ENCODE data around the gene ALLC.

Gene ALLC

DNA sequence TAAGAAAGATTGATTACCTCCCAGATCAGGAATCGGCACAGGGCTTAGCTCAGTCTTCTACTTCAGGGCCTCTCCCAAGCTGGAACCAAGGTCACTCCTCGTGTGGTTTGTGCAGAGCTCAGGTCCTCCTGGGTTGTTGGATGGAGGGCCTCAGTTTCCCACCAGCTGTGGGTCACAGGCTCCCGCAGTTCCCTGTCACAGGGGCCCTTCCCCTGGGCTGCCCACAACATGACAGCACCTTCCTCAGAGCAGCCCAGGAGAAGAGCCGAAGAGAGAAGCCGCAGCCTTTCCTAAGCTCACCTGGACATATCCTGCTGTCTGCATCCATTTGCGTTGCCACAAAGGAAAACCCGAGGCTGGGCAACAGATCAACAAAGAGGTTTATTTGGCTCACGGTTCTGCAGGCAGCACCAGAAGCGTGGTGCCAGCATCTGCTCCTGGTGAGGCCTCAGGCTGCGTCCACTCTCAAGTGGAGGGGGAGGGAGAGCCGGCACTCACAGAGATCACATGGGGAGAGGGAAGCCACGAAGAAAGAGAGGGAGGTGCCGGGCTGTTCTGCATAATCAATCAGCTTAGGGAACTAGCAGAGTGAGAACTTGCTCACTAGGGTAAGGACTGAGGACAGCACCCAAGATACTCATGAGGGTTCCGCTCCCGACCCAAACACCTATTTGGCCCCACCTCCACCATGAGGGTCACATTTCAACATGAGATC is 13.0 kb upstream of the ALLC start:
- no peaks in the 10 kb centered on the region for H3K4me1 ChIP-seq
- H3K79me2 ChIP-seq: no peaks in the 10 kb centered on the region
- TF ChIP-seq, protein P1, sequence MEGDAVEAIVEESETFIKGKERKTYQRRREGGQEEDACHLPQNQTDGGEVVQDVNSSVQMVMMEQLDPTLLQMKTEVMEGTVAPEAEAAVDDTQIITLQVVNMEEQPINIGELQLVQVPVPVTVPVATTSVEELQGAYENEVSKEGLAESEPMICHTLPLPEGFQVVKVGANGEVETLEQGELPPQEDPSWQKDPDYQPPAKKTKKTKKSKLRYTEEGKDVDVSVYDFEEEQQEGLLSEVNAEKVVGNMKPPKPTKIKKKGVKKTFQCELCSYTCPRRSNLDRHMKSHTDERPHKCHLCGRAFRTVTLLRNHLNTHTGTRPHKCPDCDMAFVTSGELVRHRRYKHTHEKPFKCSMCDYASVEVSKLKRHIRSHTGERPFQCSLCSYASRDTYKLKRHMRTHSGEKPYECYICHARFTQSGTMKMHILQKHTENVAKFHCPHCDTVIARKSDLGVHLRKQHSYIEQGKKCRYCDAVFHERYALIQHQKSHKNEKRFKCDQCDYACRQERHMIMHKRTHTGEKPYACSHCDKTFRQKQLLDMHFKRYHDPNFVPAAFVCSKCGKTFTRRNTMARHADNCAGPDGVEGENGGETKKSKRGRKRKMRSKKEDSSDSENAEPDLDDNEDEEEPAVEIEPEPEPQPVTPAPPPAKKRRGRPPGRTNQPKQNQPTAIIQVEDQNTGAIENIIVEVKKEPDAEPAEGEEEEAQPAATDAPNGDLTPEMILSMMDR (IDR thresholded peaks at IDR 0.05): no peak
- no peak overlapping the region for H2AFZ ChIP-seq
- no peaks in the 10 kb centered on the region for H3K9me3 ChIP-seq (ENCODE audit: control insufficient read depth, low read length)
- no peak overlapping the region for H3K4me2 ChIP-seq (ENCODE audit: low read length)
- no peaks in the 10 kb centered on the region for H3K36me3 ChIP-seq (ENCODE audit: control insufficient read depth, insufficient read depth, low read length)
- H3K27ac ChIP-seq: no peak overlapping the region
- no peak overlapping the region for H3K4me3 ChIP-seq (ENCODE audit: low read depth, low read length)
- H3K9ac ChIP-seq: no peak overlapping the region
- no peaks in the 10 kb centered on the region for H3K27me3 ChIP-seq (ENCODE audit: control insufficient read depth, insufficient read depth, low read length)

DNA sequence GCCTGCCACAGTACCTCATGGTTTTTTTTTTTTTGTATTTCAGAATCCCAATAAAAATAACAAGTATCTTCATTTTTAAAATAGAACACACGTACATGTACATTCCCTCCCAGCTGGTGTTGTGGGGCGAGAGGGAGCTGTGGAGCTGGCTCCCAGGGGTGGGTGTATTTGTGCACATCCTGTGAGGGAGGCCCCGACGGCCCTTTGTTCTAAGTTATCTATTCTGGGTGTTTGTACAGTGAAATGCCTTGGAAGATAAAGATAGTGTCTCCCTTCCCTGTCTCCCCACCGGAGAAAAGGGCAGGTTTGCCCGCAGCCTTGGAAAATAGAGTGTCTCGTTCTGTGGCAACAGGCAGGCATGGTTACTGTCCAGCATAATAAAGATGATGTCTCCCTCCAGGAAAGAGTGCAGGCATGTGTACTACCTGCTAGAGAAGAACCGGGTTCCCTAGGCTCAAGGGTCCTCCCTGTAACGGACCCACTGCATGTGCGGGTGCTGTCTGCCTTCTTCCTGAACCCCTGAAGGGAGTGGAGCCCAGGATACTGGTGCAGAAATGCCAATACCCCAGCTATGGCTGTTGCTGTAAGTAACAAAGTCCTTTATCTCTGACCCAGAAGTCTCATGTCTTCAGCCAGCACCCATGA is 12.1 kb upstream of the ALLC start:
- H3K79me2 ChIP-seq: no peaks in the 10 kb centered on the region
- no peak overlapping the region for H3K27ac ChIP-seq
- no peaks in the 10 kb centered on the region for H3K9me3 ChIP-seq (ENCODE audit: control insufficient read depth, low read length)
- no peak overlapping the region for H2AFZ ChIP-seq
- H3K27me3 ChIP-seq (ENCODE audit: control insufficient read depth, insufficient read depth, low read length): no peaks in the 10 kb centered on the region
- no peak overlapping the region for H3K9ac ChIP-seq
- TF ChIP-seq, protein P1 (IDR thresholded peaks at IDR 0.05): no peak
- peaks cover 4% of the 10 kb centered on the region for H3K4me1 ChIP-seq
- no peak overlapping the region for H3K4me3 ChIP-seq (ENCODE audit: low read depth, low read length)
- no peaks in the 10 kb centered on the region for H3K36me3 ChIP-seq (ENCODE audit: control insufficient read depth, insufficient read depth, low read length)
- H3K4me2 ChIP-seq (ENCODE audit: low read length): no peak overlapping the region

DNA sequence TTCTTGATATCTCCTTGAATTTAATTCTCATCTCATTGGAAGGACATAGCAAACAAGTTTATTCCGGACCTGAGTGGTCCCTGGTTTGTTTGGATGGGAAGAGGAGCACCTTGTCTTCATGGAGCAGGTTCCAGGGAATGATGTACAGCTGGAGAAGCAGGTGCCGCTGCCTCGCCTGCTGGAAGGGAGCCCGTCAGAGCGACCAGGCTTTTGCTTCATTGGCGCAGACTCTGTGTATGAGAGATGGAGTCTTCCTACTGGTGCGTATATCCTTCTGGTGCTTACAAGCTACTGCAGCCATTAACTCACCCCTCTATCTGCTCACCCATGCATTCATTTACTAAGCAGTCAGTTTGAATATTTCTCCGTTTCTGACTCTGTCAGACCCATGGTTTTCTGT is 11.6 kb upstream of the ALLC start:
- Histone ChIP-seq H3K9me3 (ENCODE audit: control insufficient read depth, low read length) (no peaks in the 10 kb centered on the region), H3K4me3 (ENCODE audit: low read depth, low read length) (no peak overlapping the region), H3K4me1 (peaks cover 6% of the 10 kb centered on the region), H3K27ac (no peak overlapping the region), H3K9ac (no peak overlapping the region), H3K27me3 (ENCODE audit: control insufficient read depth, insufficient read depth, low read length) (no peaks in the 10 kb centered on the region), H2AFZ (no peak overlapping the region), H3K36me3 (ENCODE audit: control insufficient read depth, insufficient read depth, low read length) (no peaks in the 10 kb centered on the region), H3K4me2 (ENCODE audit: low read length) (no peak overlapping the region), H3K79me2 (no peaks in the 10 kb centered on the region)
- TF ChIP-seq, protein P1 (IDR thresholded peaks at IDR 0.05): no peak

DNA sequence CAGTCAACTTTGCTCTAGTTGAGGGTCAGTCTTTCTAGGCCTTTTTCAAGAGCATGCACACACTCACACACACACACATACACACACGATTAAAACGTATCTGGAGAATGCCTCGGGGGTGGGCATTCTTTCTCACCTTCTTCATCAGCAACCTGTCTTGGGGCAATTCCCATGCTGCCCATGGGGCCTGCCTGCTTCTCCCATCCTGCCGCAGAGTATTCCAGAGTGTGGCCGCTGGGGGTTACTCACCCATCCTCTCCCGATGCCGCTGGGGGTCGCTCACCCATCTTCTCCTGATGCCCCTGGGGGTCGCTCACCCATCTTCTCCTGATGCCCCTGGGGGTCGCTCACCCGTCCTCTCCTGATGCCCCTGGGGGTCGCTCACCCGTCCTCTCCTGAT is 10.8 kb upstream of the ALLC start:
- no peak overlapping the region for H2AFZ ChIP-seq
- H3K9ac ChIP-seq: no peak overlapping the region
- H3K79me2 ChIP-seq: no peaks in the 10 kb centered on the region
- peaks cover 13% of the 10 kb centered on the region for H3K4me1 ChIP-seq
- H3K36me3 ChIP-seq (ENCODE audit: control insufficient read depth, insufficient read depth, low read length): no peaks in the 10 kb centered on the region
- no peak overlapping the region for H3K4me2 ChIP-seq (ENCODE audit: low read length)
- H3K27ac ChIP-seq: no peak overlapping the region
- no peaks in the 10 kb centered on the region for H3K27me3 ChIP-seq (ENCODE audit: control insufficient read depth, insufficient read depth, low read length)
- no peak overlapping the region for H3K4me3 ChIP-seq (ENCODE audit: low read depth, low read length)
- TF ChIP-seq, protein P1 (IDR thresholded peaks at IDR 0.05): no peak
- H3K9me3 ChIP-seq (ENCODE audit: control insufficient read depth, low read length): no peaks in the 10 kb centered on the region

Data from parathyroid adenoma (tissue), 2 donors.